GM19035 (cell line): Measurements from ENCODE around the gene CBLL1.

ENCODE experiments used
- ATAC-seq: cut with Tn5 transposase; IDR thresholded peaks from one replicate; pipeline ENCODE4 v1.9.1; 2021; ENCODE audit not compliant: unreplicated experiment

CBLL1 gene

GRCh38 chr7:107743567-107744344 lies at the start of gene CBLL1:
Gene CBLL1, plus strand, starts transcription at chr7:107744142. Its CDS starts 22 bp downstream, at chr7:107744164.
- ATAC-seq: peak; percentile 91

DNA sequence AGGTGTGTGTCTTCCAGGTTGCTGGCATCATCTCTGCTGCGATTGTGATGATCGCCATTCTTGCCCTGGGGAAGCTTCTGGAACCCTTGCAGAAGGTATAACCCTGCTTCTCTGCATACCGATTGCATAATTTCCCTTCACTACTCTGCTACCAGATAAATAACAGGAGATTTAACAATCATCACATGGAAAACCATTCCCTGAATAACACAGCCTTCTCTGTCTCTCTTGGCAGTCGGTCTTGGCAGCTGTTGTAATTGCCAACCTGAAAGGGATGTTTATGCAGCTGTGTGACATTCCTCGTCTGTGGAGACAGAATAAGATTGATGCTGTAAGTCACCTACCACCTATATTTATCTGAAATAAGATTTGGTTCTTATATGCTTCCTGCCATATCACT lies 49.6 kb upstream of the CBLL1 start:
- no peak for ATAC-seq

GRCh38 chr7:107696330-107696946 lies 47.5 kb upstream of the CBLL1 start:
- ATAC-seq: no peak

DNA sequence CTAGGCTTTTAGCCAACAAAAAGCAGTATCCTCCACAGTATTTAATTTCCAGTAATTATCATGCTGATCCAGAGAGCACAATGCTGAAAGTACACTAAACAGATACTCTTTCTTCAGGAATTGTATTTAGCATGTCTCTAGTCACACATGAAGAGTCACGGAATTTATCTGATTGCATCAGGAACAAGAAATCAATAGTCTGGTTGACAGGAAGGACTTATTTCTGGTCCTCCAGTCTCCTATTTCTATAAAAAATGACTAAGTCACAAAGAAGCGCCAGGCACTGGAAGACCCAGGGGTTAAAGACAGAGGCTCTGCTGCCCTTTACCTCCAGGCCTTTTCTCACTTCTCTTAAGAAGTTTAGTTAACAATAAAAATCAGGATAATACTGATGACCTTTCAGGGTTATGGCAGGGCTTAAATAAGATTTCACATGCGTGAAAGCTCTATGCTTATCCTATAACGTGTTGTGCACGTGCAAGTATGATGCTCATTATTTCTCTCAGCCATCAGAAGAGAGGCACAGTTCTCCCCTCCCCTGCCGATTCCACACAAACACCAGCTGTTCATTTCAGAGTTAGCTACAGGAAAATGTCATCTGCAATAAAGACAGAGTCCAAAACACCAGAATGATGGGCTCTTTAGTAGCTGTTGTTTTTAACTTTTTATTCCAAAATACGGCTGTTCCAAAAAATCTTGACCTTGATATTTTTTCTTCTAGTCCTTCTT lies 46.5 kb upstream of the CBLL1 start:
- no peak for ATAC-seq

DNA sequence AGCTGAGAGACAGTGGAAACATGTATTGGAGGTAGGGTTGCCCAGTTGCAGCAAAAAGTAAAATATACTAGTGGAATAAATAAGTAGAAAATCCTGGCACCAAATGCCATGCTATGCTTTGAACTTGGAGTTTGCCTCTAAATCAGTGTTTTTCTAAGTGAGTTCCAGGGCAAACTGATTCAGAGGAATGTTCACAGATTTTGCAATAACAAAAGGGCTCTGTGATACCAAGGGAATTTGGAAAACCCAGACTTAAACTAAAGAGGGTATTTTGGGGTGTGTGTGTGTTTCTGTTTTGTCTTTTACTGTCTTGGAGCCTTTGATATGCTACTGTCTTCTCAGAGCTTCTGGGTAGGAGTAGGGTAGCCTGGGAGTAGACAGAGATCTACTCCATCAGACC lies 43.4 kb upstream of the CBLL1 start:
- ATAC-seq: no peak

GRCh38 chr7:107701191-107701590 lies 42.8 kb upstream of the CBLL1 start:
- ATAC-seq: no peak

DNA sequence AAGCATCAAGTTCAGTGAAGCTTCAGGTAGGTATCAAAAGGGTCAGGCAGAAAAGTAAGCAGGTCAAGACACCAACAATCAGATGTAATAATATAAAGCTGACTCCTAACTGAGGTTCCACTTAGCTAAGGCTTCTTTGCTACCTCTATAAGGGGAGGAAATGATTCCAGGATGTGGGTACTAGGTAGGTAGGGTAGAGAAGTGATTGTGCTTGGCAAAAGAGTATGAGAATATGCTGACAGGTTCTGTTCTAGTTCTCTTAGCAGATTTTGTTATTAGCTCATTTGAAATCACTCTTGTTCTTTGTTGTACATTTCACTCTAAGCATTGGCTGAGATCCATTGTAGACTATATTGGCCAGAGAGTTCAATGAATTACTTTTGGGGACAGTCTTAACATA lies 40.7 kb upstream of the CBLL1 start:
- no peak for ATAC-seq

DNA sequence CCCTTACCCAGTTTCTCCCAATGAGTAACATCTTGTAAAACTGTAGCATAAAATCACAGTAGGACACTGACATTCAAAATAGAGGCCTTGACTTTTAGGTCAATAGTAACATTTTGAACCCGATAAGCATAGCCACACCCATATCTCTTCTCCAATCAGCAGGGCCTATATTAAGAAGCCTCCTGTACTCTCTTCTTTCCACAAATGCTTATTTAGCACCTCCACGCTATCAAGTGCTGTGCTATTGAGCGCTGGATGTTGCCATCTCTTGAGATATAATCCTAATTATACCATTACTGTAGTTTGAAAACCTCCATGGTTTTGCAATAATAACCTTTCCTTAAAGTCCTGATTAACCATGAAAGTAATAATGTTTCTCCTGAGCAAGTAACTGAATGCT lies 40.1 kb upstream of the CBLL1 start:
- ATAC-seq: no peak

DNA sequence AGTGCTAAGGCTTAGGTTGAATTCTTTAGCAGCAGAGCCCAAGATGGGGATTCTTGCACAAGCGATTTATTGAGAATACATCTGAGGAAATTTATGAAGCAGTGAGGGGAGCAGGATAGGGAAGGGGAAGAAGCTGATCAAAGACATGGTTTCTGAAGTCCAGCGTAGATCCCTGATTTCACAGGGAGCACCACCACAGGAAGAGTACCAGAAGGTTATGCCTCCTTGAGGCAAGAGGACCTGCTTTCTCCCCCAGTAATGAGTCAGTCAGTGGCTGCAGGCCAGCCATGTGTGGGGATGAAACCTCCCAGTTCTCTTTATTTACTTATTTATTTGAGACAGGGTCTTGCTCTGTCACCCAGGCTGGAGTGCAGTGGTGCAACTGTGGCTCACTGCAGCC lies 35.0 kb upstream of the CBLL1 start:
- ATAC-seq: no peak

DNA sequence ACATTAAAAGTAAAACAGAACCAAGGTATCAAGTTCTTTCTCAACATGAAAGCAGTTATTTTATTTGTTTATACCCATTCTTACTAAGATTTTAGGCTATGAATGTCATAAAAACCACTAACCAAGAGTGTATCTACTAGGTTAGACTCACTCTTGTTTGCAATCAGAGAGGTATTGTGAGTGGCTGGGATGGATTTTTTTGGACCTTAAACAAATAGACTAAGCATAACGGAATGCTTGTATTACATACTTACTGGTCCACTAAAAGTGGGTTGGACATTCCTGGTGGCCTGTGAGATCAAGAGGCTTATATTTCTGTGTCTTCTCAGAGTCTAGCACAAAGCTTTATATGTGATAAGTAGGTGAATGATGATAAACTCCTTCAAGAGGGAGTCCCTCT lies 32.6 kb upstream of the CBLL1 start:
- no peak for ATAC-seq

DNA sequence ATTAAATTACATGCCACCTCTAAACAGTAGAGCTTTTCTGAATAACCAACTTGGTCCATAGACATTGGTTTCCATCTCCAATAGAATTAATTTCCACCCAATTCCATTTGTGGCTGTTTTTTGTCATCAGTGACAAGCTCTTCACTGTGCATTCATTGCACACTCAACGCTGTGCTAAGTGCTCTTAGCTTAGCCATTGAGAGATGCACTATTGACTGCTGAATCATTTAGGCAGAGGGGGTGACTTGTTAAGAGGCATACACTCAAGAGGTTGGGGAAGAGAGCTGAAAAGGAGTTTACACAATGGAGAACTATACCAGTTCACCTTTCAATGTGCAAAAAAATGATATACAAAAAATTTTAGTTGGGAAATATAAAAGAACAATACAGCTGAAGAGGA lies 31.9 kb upstream of the CBLL1 start:
- no peak for ATAC-seq

GRCh38 chr7:107712896-107713295 lies 31.0 kb upstream of the CBLL1 start:
- no peak for ATAC-seq

- no peak for ATAC-seq
These were observed 28.4 kb upstream of the CBLL1 start for GRCh38 chr7:107715531-107715930.

GRCh38 chr7:107718456-107719193 lies 25.3 kb upstream of the CBLL1 start:
- no peak for ATAC-seq

GRCh38 chr7:107721286-107721685 lies 22.7 kb upstream of the CBLL1 start:
- ATAC-seq: no peak

DNA sequence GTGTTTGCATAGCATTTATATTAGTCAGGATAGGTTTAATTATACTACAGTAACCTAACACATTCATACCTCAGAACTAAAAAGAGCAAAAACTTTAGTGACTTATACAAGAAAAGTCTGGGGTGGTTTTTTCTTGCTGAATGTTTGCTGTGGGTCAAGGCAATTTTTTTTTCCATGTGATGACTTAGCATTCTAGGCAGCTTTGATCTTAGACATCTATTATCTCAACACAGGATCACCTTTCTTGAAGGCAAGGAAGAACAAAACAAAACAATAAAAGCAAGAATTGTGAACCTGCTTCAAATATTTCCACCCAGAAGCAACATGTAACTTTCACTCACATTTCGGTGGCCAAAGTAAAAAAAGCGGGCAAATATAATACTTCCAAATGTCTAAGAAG lies 20.7 kb upstream of the CBLL1 start:
- ATAC-seq: no peak

DNA sequence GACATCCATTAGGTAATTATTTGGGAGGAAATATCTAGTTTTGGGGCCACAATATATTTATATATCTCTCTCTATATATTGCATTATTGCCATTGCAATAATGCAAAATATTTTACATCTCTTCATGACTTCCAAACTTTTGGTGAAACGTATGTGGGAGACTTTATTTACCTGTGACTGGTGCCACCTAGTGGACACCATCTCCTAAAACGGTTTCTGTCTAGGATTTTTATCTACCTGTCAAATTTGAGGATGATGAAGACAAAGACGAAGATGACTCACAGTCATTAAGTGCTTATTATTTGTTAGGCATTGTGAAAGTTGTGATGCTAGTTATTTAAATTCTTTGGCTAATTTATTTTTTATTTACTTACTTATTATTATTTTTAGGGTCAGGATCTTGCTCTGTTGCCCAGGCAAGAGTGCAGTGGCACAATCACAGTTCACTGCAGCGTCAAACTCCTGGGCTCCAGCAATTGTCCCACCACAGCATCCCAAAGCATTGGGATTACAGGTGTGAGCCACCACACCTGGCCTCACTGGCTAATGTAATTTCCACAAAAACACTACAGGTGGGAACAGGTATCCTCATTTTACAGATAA lies 18.7 kb upstream of the CBLL1 start:
- no peak for ATAC-seq

GRCh38 chr7:107726356-107727130 lies 17.4 kb upstream of the CBLL1 start:
- ATAC-seq: no peak

DNA sequence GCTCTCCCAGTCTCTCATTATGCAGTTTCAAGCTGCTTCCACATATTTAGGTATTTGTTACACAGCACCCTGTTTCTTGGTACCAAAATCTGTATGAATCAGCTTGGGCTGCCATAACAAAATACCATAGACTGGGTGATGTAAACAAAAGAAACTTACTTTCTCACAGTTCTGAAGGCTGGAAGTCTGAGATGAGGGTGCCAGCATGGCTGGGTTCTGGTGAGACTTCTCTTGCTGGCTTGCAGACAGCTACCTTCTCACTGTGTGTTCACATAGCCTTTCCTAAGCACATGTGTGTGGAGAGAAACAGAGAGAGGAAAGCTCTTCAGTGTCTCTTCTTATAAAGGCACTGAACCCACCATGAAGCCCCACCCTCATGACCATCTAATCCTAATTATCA lies 15.7 kb upstream of the CBLL1 start:
- ATAC-seq: no peak
